H7 (cell line): ENCODE results near the gene SLC22A6. TPM values are rescaled to one million over a fixed set of nuclear protein-coding genes. Genes with fewer than 3 reads are reported as not detected.
A peak's percentile ranks its signal among the peaks of the same experiment; 100 is the strongest.

Source experiments
- DNase-seq: peaks from one replicate; pipeline ENCODE4 v3.0.0; 2012
- H3K27me3 ChIP-seq: 2 replicates; pipeline ENCODE4 v1.6.0; 2011; ENCODE audit warnings: mild to moderate bottlenecking, low read length; ENCODE audit not compliant: control insufficient read depth, insufficient read depth
- H3K36me3 ChIP-seq: replicated peaks from 2 replicates; pipeline ENCODE4 v1.5.1; 2011; ENCODE audit warnings: low read length; ENCODE audit not compliant: control insufficient read depth, insufficient read depth
- H3K4me3 ChIP-seq: 2 replicates; pipeline ENCODE4 v1.5.1; 2011; ENCODE audit warnings: low read depth, mild to moderate bottlenecking, control low read depth, low read length, moderate library complexity; ENCODE audit not compliant: insufficient read depth
- total RNA-seq: library from RNA; depleted of rRNA; stranded (reverse); fragments of >200 nt; shearing (Covaris generic); gene quantifications from 2 replicates; pipeline ENCODE4 v1.2.3, GENCODE V29; 2014; rRNA removed

SLC22A6 gene, protein sequence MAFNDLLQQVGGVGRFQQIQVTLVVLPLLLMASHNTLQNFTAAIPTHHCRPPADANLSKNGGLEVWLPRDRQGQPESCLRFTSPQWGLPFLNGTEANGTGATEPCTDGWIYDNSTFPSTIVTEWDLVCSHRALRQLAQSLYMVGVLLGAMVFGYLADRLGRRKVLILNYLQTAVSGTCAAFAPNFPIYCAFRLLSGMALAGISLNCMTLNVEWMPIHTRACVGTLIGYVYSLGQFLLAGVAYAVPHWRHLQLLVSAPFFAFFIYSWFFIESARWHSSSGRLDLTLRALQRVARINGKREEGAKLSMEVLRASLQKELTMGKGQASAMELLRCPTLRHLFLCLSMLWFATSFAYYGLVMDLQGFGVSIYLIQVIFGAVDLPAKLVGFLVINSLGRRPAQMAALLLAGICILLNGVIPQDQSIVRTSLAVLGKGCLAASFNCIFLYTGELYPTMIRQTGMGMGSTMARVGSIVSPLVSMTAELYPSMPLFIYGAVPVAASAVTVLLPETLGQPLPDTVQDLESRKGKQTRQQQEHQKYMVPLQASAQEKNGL
- not detected in 2 replicates for total RNA-seq

DNA sequence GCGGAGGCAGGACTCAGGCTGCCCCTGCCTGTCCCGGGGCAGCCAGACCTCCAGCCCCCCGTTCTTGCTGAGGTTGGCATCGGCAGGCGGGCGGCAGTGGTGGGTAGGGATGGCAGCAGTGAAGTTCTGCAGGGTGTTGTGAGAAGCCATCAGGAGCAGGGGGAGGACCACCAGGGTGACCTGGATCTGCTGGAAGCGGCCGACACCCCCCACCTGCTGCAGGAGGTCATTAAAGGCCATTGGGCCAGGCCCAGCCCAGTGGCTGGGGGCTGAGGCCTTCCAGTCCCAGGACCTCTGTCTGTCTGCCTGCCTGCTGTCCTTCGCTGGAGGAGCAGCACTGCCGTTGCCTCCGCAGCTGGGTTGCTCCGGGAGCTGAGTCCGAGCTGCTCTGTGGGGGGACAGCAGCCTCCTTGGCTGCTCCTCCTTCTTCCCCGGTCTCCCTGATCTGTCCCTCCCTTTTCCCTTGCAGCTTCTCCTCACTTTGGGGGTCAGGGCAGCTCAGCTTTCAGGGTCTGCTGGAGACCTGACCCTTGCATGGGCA, at the start of gene SLC22A6:
TSS of gene SLC22A6 (minus strand) at position 517 of the 541 bp plus-strand sequence. CDS start at position 240, 277 bp downstream.
- Histone ChIP-seq H3K27me3 (no peaks in the 10 kb centered on the region), H3K4me3 (no peak within 1 kb of the TSS), H3K36me3 (no peaks in the 10 kb centered on the region)
- DNase-seq, result peak; percentile 61

GRCh38 chr11:63032457-63032856, 47.7 kb upstream of the SLC22A6 start:
- H3K36me3 ChIP-seq, result no peaks in the 10 kb centered on the region
- no peak overlapping the region for H3K4me3 ChIP-seq
- DNase-seq, result no peak

DNA sequence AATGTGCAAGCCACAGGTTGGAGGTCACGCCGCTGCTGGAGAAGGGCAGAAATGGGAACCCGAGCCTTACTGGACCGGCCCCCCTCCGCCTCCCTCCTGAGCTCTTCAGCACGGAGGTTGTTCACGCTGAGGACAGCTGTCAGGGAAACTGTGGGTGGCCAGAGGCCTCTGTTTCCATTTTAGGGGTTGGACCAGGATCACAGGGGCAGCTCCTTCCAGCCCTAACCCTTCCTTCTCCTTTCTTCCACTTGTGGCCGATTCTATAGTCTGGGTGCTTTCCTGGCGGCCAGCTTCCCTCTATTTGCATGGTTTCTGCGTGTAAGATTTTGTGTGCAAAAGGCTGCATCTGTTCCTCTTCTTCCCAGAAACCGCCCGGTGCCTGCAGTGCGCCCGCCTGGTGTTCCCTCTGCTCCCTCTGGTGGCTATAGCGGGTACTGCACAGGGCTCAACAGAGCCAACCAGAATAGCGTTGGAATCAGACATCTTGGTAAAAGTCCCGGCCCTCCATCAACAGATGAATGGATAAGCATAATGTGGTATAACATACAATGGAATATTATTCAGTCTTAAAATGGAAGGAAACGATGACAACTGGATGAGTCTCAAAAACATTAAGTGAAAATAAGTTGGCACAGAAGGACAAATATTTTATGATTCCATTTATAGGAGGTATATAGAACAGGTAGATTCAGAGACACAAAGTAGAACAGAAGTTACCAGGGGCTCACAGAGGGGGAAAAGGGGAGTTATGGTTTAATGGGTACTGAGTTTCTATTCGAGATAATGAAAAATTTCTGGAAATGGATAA, 39.3 kb upstream of the SLC22A6 start:
- peak; percentile 81 for DNase-seq
- H3K36me3 ChIP-seq, result no peaks in the 10 kb centered on the region
- no peaks in the 10 kb centered on the region for H3K27me3 ChIP-seq
- no peak overlapping the region for H3K4me3 ChIP-seq

More at GRCh38 chr11:63032457-63032856, 47.7 kb upstream of the SLC22A6 start:
- no peaks in the 10 kb centered on the region for H3K27me3 ChIP-seq

GRCh38 chr11:63023222-63023814, 38.6 kb upstream of the SLC22A6 start:
- no peaks in the 10 kb centered on the region for H3K27me3 ChIP-seq
- H3K4me3 ChIP-seq, result no peak overlapping the region
- DNase-seq, result no peak
- H3K36me3 ChIP-seq, result no peaks in the 10 kb centered on the region

- Histone ChIP-seq H3K36me3 (no peaks in the 10 kb centered on the region), H3K4me3 (no peak overlapping the region), H3K27me3 (no peaks in the 10 kb centered on the region)
- peak; percentile 14 for DNase-seq
Measured at GRCh38 chr11:63022441-63022840, 37.7 kb upstream of the SLC22A6 start.

DNA sequence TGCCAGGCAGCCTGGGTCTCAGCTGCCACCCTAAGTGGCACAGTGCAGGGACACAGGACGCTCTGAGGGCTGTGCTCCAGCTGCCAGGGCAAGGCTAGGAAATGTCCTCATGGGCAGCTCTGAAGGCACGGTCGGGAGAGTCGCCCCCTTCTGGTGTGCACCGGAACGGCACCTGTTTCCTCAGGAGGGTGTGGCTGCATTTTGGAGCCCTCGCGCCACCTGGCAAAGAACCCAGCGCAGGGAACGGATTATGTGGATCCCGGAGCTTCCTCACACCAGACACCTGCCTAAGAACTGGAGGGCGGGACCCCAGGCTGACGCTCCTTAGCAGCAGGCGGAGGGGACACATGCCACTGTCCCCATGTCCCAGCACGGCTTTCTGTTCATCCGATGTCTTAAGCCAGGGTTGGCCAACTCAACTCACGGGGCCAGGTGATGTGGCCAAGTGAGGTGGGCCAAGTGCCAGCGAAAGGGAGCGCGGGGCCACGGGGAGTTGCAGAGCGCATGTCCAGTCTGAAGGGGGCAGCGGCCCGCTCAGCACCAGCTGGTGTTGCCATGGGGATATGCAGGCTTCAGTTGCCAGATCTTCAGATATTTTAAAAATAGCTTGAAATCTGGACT, 36.0 kb upstream of the SLC22A6 start:
- DNase-seq, result peak; percentile 89
- Histone ChIP-seq H3K4me3 (no peak overlapping the region), H3K27me3 (no peaks in the 10 kb centered on the region), H3K36me3 (no peaks in the 10 kb centered on the region)

DNA sequence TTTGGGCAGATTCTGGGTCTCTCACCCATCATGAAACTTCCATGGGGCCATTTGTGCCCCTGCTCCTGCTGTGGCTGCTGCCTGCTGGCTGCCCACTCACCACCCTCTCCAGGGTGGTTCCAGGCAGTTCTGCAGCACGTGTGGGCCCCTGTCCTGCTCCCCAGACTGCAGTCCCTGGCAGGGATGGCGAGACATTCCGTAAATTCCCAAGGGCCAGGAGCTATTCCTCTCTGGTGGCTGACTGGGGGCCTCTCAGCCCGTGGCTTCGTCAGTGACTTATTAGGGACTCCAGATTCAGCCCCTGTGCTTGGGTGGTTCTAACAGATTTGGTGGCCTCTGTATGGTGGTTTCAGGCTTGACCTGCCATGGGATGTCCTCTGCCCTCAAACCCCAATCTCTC, 34.7 kb upstream of the SLC22A6 start:
- Histone ChIP-seq H3K4me3 (no peak overlapping the region), H3K27me3 (no peaks in the 10 kb centered on the region), H3K36me3 (no peaks in the 10 kb centered on the region)
- peak; percentile 30 for DNase-seq

- no peak overlapping the region for H3K4me3 ChIP-seq
- no peaks in the 10 kb centered on the region for H3K36me3 ChIP-seq
- peak; percentile 54 for DNase-seq
Measured at GRCh38 chr11:63017306-63017974, 32.7 kb upstream of the SLC22A6 start.

GRCh38 chr11:63015521-63016215, 30.9 kb upstream of the SLC22A6 start, which contains the start of gene SLC22A8:
SLC22A8 (minus strand) TSS chr11:63015841; CDS start chr11:63014958, 883 bp downstream.
- Histone ChIP-seq H3K4me3 (no peak within 1 kb of the TSS), H3K27me3 (no peaks in the 10 kb centered on the region), H3K36me3 (no peaks in the 10 kb centered on the region)
- DNase-seq, result peak; percentile 69

More at GRCh38 chr11:63017306-63017974, 32.7 kb upstream of the SLC22A6 start:
- no peaks in the 10 kb centered on the region for H3K27me3 ChIP-seq

DNA sequence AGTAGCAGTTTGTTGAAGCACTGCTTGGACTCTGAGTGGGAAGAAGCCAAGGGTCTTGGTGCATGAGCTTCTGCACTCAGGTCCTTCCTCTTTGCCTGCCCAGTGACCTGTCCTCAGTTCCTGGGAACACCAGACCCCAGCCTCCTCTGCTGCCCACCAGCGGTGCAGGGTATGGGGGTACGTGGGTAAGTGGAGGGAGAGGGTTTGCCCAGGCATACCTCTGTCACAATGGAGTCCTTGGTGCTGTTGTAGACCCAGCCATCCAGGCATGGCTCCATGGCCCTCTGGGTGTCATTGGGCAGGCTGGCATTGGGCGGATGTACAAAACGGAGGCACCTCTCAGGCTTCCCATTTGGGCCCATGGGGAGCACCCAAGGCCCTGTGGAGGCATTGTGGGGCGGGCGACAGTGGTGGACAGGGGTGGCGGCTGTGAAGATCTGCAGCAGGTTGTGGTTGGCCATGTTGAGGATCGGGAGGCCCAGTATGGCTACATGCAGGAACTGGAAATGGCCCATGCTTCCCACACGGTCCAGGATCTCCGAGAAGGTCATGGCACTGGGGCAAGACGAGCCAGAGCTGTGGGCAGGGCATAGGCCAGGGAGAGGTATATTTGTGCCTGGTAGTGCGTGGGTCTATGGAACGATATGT, 29.8 kb upstream of the SLC22A6 start:
- Histone ChIP-seq H3K4me3 (no peak overlapping the region), H3K36me3 (no peaks in the 10 kb centered on the region), H3K27me3 (no peaks in the 10 kb centered on the region)
- no peak for DNase-seq

GRCh38 chr11:63012839-63013238, 28.1 kb upstream of the SLC22A6 start:
- no peaks in the 10 kb centered on the region for H3K36me3 ChIP-seq

GRCh38 chr11:63012430-63012829, 27.7 kb upstream of the SLC22A6 start:
- Histone ChIP-seq H3K36me3 (no peaks in the 10 kb centered on the region), H3K27me3 (no peaks in the 10 kb centered on the region), H3K4me3 (no peak overlapping the region)
- DNase-seq, result no peak

More at GRCh38 chr11:63012839-63013238, 28.1 kb upstream of the SLC22A6 start:
- no peak overlapping the region for H3K4me3 ChIP-seq
- DNase-seq, result no peak
- no peaks in the 10 kb centered on the region for H3K27me3 ChIP-seq
